Measurements from ENCODE around the gene TINCR.
"Not testable (repeated sequence)": the region's sequence is repeated elsewhere in the genome, so short reads cannot be mapped to it uniquely, and the experiment has no call there.

TINCR gene

DNA sequence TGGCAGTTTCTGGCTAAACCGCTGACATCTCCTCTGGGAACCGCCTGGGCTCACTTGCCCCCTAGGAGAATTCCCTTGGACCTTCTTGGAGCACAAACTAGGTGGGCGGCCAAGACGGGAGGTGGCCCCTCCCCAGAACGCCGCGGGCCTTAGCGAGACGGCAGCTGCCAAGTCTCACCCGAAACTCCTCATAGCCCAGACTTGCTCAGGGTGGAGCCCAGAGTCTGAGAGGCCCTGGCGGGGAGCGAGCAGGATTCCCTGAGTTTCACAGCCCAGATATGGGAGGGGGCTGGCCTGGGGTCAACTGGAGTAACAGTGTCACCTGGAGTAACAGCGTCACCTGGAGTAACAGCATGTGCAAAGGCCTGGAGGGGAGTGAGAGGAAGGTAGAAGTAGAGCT lies 10.1 kb downstream of the TINCR start:
- no peak for DNase-seq

DNA sequence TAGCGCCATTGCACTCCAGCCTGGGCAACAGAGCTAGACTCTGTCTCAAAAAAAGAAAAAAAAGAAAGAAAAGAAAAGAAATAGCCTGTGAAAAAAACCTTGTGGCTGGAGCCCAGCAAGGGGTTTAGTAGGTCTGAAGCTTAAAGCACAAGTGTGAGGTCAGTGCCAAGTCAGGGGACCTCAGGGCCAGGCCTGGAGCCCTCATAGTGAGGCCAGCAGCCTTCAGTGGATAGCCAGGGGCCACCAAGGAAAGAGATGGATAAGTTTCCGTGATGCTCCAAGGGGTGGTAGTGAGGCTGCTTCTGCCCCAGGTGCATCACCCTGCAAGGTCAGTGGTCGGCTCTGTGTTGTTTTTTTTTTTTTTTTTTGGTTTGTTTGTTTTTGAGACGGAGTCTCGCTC lies 12.9 kb downstream of the TINCR start:
- no peak for DNase-seq

DNA sequence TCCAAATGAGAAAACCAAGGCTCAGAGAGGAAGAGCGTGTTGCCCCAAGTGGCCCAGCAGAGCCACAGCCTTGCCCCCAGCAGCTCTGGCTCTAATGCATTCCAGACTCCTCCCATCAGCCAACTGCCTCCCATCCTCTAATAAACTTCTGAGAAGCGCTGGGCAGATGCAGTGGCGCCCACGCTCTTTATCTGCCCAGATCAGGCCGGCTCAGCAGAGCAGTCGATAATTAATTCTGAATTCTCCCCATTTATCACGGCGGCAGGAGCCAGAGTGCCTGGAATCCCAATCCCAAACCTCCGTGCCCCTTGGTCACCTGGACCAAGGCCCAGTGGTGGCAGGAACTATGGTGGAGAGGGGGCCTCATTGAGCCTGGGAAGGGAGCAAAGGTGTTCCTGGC lies 13.9 kb downstream of the TINCR start:
- no peak for DNase-seq

DNA sequence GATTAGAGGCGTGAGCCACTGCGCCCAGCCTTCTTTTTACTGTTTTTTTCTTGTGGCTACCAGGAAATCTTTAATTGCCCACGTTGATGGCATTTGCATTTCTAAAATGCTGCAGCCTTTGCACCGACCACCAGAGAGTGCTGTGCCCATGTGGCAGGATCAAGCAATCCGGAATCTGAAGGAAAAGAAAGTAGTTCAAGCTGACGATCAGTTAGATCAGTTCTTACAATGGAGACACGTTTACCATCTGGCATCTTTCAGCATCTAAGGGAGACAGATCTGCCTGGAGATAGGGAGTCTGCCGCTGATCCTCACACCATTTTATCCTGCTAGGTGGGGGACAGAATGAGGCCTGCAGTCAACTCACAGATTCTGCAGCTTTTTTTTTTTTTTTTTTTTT lies 19.9 kb downstream of the TINCR start:
- no peak for DNase-seq

DNA sequence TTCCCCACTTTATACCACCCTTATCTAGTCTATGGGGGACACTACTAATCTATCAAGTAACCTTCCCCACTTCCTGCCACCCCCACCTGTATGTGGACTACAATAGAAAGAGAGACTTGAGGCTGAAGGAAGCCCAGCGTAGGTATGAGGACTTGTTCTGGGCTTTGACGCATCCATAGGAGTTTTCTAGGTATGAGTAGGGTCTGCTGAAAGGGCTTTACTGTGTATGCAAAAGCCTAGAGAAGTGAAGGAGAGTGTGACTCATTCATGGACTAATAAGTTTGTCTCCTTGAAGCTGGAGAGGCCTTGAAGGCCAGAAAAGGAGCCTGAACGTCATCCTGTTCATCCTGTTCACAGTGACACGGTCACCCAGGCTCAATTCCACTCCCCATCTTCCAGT lies 21.8 kb downstream of the TINCR start:
- DNase-seq: no peak

DNA sequence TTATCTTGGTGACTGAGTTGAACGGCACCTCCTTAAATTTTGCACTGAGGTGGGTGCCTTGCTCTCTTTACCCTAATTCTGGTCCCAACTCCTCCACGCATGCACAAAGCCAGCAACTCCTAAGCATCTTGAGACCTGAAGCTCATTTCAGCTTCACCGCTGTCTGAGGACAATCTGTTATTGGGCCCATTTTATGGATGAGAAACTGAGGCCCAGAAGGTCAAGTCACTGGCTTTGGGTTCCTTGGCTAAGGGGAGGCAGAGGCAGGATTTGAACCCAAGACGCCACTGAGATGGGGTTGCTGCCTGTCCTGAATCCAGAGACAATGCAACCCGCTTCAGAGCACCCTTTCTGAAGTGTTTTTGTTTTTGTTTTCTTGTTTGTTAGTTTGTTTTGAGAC lies 22.7 kb downstream of the TINCR start:
- DNase-seq: no peak

DNA sequence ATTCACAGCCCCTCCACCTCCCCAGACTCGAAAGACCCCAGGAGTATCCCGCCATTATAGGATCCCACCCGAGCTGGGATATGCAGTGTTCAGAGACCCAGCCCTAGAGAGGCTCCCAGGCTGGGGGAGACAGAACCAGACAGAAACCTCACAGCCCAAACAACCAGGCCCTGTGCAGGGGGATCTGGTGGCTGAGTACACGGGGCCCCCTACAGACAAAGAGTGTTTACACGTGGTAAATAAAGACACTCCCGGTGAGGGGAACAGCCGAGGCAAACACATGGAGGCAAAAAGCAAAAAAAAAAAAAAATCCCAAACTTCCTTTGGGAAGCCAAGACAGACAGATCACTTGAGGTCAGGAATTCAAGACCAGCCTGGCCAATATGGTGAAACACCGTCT lies 25.1 kb downstream of the TINCR start:
- DNase-seq: no peak

DNA sequence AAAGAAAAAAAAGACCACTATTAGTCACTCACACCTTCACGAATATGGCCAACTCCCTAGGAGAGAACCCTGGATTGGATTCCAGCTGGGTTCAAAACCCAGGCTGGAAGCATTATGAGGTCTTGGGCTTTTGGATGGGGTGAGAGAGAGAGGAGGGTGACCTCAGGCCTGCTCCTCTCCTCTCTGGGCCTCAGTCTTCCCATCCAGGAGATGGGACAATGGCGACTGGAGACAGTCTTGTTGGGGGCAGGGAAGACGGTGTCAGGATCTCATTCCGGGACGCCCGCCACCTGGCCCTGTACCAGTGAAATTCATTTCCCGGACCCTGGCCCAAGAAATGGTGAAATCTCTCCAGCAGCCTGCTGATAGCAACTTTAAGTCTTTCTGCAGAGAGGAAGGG lies 26.3 kb downstream of the TINCR start:
- no peak for DNase-seq

DNA sequence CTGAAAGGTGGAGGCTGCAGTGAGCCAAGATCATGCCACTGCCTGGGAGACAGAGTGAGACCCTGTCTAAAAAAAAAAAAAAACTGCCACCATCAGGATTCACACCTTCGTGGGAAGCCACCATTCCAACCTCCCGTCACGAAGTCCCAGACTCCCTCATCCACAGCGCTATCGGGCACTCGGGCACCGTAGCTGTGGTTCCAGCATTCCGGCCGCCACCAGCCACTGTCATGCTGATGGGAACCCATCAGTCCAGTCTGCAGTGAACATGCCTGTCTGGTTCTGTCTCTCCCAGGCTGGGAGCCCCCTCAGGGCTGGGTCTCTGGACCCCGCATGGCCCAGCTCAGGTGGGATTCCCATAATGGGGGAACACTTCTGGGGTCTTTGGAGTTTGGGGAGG lies 27.5 kb downstream of the TINCR start:
- DNase-seq: no peak

DNA sequence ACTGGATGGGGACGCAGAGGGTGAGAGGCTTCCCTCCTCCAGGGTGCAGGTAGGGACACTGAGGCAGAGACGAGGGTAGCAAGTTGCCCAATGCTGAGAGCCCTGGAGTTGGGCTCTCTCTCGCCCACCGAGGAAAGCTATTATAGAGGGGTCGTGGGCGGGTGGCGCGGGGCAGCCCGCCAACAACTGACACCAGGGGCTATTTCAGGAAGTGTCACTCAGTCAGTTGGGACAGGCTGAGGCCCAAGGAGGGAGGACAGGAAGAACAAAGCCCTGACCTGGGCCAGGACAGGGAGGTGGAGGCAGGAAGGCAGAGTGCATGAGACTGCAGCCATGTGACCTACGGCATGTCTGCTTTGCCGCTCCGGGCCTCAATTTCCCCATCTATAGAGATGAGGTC lies 29.9 kb downstream of the TINCR start:
- no peak for DNase-seq

DNA sequence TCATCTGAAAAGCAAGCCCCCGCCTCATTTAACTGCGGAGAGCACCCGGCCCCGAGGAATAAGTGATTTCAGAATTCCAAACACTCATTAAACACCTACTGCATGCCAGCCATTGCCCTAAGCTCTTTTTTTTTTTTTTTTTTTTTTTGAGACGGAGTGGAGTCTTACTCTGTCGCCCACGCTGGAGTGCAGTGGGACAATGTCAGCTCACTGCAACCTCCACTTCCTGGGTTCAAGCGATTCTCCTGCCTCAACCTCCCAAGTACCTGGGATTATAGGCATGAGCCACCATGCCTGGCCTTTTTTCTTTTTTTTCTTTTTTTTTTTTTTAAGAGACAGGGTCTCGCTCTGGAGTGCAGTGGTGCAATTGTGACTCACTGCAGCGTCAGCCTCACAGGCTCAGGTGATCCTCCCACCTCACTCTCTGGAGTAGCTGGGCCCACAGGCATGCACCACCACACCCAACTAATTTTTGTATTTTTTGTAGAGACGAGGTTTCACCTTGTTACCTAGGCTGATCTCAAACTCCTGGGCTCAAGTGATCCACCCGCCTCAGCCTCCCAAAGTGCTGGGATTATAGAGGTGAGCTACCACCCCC lies 30.7 kb downstream of the TINCR start:
- not testable (repeated sequence) for DNase-seq

DNA sequence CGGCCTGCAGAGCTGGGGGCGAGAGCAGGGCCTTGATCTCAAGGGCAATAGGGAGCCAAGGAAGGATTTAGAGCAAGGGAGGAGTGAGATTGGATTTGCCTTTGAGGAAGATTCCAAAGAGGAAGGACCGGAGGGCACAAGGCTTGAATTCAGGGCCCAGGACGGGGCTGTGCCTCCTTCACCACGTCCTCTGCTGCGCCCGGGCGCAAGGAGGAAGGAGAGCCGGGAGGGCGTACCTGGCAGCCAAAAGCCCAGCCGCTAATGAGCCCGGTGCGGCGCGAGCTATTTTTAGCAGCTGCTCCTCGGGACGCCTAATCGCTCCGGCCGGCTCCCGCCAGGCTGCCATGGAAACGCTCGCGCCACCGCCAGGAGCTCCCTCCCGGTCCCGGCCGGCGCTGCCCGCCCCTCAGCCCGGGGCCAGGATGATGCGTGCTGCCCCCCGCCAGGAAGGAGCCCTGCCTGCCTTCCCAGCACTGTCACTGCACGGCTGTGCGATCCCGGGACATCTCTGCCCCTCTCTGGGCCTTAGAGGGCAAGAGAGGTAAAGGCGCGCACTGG lies 31.3 kb downstream of the TINCR start:
- no peak for DNase-seq

DNA sequence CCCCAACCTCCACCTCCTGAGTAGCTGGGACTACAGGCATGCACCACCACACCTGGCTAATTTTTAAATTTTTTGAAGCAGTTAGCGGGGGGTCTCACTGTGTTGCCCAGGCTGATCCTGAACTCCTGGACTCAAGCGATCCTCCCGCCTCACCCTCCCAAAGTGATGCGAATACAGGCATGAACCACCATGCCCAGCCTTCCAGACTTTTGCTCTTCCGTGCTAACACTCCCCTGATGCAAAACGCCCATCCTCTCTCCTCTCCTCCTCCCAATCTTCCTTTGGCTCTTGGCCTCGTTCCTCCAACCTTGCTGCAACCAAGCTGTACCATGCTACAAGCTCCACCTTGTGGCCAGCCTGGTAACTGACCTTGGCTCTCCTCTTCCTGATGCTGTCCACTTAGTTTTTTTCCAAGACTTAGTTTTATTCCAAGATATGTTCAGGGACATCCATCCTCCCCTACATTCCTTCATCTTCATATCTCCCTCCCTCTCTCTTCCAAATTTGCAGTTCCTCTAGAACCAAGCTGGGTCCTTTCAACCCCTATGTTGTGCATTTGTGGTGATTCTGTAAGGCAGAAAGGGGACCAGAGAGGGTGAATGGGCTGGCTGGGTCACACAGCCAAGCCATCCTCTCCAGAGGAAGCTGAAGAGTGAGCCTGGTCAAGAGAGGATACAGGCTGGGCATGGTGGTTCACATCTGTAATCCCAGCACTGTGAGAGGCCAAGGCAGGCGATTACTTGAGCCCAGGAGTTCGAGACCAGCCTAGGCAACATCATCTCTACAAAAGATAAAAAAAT lies 32.8 kb downstream of the TINCR start:
- DNase-seq: no peak

DNA sequence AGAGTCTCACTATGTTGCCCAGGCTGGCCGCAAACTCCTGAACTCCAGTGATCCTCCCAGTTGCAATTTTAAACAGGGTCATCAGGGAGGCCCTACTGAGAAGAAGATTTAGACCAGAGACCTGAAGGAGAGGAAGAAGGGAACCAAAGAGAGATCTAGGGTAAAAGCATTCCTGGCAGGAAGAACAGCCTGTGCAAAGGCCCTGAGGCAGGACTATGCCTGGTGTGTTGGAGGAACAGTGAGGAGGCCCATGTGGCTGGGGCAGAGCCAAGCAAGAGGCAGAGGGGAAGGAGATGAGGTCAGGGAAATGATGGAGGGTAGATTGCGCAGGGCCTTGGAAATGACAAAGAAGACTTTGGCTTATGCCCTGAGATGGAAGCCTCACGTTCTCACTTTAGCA lies 34.5 kb downstream of the TINCR start:
- DNase-seq: no peak

DNA sequence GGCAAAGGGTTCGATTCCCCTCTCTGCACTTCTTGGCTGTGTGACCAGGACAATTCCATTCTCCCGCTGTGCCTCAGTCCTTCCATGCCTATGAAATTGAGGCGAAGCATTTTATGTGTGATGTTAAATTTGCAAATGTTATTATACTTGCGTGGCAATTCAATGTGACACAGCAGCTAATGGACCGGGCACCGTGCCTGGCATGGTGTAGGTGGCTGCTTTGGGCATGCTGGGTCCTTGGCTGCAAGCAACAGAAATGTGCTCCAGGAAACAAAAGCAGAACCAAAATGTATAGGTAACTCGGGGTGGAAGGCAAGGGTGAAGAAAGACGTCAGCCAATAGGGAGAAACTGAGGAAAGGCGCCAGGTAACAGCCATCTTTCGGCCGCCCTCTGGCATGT lies 37.1 kb downstream of the TINCR start:
- no peak for DNase-seq

DNA sequence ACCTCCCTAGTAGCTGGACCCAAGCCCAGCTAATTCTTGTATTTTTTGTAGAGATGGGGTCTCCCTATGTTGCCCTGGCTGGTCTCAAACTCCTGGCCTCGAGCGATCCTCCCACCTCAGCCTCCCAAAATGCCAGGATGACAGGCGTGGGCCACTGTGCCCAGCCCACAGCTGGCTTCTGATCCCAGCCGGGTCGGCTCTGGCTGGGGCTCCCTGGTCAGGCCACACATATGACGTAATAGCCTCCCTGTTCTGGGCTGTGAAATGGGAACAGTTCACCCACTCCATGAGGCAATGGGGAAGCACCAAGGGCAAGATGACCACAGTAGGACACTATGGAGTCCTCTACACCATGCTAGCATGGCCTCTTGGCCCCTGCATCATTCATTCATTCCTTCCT lies 41.1 kb downstream of the TINCR start:
- no peak for DNase-seq

DNA sequence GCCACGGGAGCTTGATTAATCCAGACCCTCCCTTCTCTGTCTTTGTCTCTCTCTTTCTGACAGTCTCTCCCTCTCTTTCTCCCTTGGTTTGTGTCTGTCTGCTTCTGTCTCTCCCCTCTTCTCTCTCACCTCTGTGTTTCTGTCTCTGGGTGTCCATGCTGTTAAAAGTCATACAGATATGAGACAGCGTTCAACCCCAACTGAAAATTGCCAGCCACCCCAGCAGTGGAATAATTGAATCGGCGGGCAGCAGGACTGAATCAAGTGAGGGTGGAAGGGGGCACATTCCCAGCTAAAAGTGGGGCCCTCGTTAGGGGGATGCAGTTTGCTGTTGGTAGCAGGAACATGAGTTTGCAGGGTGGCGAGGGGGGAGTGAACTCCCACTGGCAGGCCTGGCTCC lies 43.7 kb downstream of the TINCR start:
- no peak for DNase-seq

DNA sequence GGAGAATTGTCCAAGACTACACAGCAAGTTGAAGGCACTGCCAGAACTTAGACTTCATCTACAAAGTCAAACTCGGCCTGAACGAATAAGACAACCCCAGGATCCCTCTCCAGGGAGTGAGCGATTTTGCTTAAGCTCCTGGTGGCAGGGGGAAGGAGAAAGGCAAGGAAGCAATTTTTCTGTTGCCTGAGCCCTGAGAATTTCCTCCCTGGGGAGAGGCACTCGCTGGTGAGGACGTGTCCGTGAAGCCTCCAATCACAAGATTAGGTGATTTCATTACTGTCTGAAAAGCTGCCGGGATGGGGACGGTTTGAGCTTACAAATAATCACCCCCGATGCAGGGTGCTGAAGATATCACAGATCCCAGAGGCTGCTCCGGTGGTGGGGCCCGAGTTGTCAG lies 45.6 kb downstream of the TINCR start:
- DNase-seq: no peak

DNA sequence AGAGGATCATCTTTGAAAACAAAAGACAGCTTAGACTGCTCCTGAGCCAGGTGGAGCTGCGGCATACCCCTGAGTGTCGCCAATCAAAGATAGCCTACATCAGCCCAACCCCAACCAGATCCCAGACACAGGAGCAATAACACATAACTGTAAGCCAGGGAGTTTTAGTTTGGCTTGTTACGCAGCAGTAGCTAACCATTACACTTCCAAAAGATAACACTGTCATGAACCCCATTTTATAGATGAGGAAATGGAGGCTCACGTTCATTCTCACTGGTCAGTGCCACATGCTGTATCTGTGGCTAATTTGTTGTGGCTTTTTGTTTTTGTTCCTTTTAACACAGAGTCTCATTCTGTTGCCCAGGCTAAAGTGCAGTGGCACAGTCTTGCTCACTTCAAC lies 47.3 kb downstream of the TINCR start:
- DNase-seq: no peak

DNA sequence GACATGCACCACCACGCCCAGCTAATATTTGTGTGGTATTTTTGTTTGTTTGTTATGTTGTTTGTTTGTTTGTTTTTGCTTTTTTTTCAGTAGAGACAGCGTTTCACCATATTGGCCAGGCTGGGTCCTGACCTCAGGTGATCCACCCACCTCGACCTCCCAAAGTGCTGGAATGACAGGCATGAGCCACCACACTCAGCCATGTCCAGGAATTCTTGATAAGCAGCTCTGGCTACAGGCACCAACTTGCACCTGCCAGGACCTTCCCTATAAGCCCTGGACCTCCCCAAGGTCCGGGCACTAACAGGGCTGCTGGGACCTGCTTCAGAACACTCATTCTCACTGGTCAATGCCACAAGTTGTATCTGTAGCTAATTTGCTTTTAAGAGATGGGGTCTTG lies 48.7 kb downstream of the TINCR start:
- no peak for DNase-seq

DNA sequence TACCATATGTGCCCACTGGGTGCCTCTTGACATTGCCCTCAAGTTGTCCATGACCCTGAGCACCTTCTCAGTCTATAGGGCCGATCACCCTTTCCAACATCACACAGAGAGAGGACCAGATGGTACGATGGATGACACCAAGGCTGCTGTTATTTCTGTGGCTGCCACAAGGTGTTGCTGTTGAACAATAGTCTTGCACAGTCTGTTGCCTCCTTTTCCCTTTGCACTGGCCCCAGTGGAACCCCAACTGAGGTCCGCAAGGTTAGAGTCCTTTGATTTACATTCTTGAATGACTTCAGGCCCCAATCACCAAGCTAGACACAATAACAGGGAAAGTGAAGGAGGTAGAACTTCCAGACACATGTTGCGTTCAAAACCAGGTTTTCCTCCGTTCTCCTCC lies 52.0 kb downstream of the TINCR start:
- no peak for DNase-seq

DNA sequence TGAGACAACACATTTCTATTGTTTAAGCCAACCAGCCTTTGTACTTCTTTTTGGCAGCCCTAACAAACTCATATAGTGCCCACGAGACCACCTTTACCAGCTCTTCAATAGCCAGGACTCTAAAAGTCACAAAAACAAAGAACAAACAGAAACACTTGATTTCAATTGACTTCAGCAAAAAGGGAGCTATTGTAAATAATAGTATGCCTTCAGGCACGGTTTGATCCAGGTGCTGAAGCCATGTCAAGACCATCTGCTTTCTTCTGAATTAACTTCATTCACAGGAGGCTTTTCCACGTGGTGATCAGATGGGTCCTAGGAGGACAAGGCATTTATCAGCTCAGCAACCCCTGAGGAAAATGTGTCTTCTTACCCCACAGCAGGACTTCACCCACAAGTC lies 53.8 kb downstream of the TINCR start:
- no peak for DNase-seq

DNA sequence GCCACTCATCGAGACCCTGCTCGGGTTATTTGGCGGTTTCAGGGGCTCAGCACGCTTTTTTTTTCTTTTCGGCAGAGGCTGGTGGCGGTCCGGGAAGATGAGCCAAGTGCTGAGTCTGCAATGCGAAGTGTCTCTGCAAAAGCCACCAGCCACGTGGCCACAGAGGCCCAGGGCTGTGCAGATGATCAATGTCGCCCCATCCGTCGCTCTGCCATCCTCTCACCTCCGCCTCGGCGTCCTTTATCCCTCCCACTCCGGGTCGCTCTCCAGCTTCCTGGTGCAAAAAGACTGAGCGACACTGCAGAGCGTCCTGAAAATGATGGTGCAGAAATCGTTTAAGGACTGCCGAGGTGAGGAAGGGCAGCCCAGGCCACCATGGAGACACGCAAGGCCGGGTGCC lies 55.0 kb downstream of the TINCR start:
- DNase-seq: no peak
